Small intestine (tissue), 7 donors: ENCODE results near the gene TTC23L. TPM values are rescaled to one million over a fixed set of nuclear protein-coding genes. Genes with fewer than 3 reads are reported as not detected.
A peak's percentile ranks its signal among the peaks of the same experiment; 100 is the strongest.

ENCODE experiments used
- DNase-seq, 2 donors: peaks; one replicate each; pipeline versions ENCODE4 v3.0.0 to v3.0.0-alpha.2; 2013
- FAIRE-seq: peaks from 2 replicates; lab custom pipeline; 2012; peaks lifted over from hg19 to GRCh38; lab: Jason Lieb, UNC
- H3K27ac ChIP-seq, 3 donors: one replicate each; pipeline ENCODE4 v1.5.1; 2013; ENCODE audit warnings: low read length in 2 of 3, mild to moderate bottlenecking in 2 of 3, control low read depth in 1 of 3, inconsistent platforms in 1 of 3, low read depth in 1 of 3, moderate library complexity in 1 of 3
- H3K27me3 ChIP-seq, 3 donors: one replicate each; pipeline ENCODE4 v1.6.1; 2013; ENCODE audit warnings: low read length in 3 of 3, inconsistent platforms in 1 of 3; ENCODE audit not compliant: control insufficient read depth in 3 of 3, insufficient read depth in 3 of 3
- H3K36me3 ChIP-seq, 3 donors: one replicate each; pipeline ENCODE4 v1.6.1; 2013; ENCODE audit warnings: low read length in 3 of 3, inconsistent platforms in 1 of 3, low read depth in 1 of 3, mild to moderate bottlenecking in 1 of 3, moderate library complexity in 1 of 3; ENCODE audit not compliant: control insufficient read depth in 3 of 3, insufficient read depth in 2 of 3
- H3K4me1 ChIP-seq, 3 donors: one replicate each; pipeline ENCODE4 v1.6.1; 2013; ENCODE audit warnings: low read length in 2 of 3, inconsistent platforms in 1 of 3, low read depth in 1 of 3, mild to moderate bottlenecking in 1 of 3, moderate library complexity in 1 of 3; ENCODE audit not compliant: control insufficient read depth in 3 of 3, insufficient read depth in 2 of 3
- H3K4me3 ChIP-seq, 3 donors: one replicate each; pipeline ENCODE4 v1.5.1; 2013; ENCODE audit warnings: low read length in 3 of 3, control low read depth in 1 of 3, inconsistent platforms in 1 of 3, low read depth in 1 of 3, mild to moderate bottlenecking in 1 of 3, moderate library complexity in 1 of 3
- H3K9me3 ChIP-seq, 2 donors: one replicate each; pipeline ENCODE4 v1.6.1; 2013; ENCODE audit warnings: low read depth in 1 of 2, low read length in 1 of 2; ENCODE audit not compliant: control insufficient read depth in 2 of 2, insufficient read depth in 1 of 2
- WGBS, 3 donors: extraction: QIAGEN DNeasy Blood & Tissue Kit; methylation state at CpG; one replicate each; pipeline ENCODE4 v1.1.7; 2013; 5-methylcytosine and 5-hydroxymethylcytosine counted together
- polyA plus RNA-seq, 4 donors: library from polyadenylated mRNA; stranded (reverse) in 3 of 4; unstranded in 1 of 4; fragments of 200-250 nt in 3 of 4; fragments of 120-200 nt in 1 of 4; gene quantifications; one replicate each; pipeline versions ENCODE4 v1.2.1 to v1.2.3, GENCODE V29; 2013
- donor health status: healthy with polysubstance abuse.
- donor health status: control.
- donor health status: control.
- donor health status: Bipolar disorder and iron deficiency.
- donor health status: healthy.

TTC23L gene
- polyA plus RNA-seq, 4 donors: 0.27 to 0.87 TPM; not detected in 2

DNA sequence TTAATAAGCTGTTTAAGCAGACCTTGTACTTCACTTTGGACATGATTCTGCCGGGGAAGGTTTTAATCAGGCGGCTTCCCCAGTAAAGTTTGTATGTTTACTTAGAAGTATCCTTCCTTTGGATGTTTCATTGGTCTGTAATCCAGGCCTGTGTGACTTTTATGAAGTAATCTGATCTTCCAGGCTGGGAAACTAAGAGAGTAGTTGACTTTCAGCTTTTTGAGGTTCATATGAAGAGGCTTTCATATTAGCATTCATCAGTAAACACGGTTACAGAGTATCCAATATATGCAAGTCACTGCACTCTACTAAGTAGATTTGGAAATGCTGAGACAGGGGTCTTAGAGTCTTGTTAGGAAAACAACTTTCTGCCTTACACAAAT is 91.5 kb downstream of the TTC23L start:
- Histone ChIP-seq H3K27ac (peak overlapping the region; percentile 84 to 98 (median 88)), H3K36me3 (peaks cover 0 to 16% (median 0%) of the 10 kb centered on the region in 3 donors), H3K27me3 (no peaks in the 10 kb centered on the region), H3K4me3 (peak overlapping the region; percentile 72 to 90 (median 85)), H3K4me1 (peaks cover 2 to 8% (median 2%) of the 10 kb centered on the region in 3 donors), H3K9me3 (no peaks in the 10 kb centered on the region)
- WGBS, 3 donors: 1 to 2% (median 2%) methylated on average over 3 of the region's 3 CpGs
- DNase-seq (no peak), FAIRE-seq (no peak)

DNA sequence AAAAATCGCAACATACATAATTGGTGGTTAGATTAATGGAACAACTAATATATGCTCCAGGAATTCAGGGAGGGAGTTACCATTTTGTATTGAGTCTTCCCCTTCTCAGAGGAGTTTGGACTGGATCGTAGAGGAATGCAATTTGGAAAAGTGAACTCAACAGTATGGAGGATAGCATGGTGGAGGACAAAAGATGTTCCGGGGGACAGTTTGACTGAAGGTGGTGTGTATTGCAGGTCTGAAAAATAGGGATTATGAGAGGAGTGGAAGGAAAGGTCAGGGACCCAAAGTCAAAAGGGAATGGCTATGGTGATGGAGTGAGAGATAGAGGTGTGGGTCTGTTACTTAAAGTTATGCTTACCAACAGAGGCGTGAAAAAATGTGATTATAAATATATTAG is 91.9 kb downstream of the TTC23L start:
- Histone ChIP-seq H3K4me3 (peak overlapping the region in 2 of 3 donors; percentile 72 to 85), H3K4me1 (peaks cover 2 to 8% (median 2%) of the 10 kb centered on the region in 3 donors), H3K27ac (peak overlapping the region in 1 of 3 donors; percentile 84), H3K36me3 (peaks cover 0 to 15% (median 2%) of the 10 kb centered on the region in 3 donors), H3K9me3 (no peaks in the 10 kb centered on the region), H3K27me3 (no peaks in the 10 kb centered on the region)
- no peak for FAIRE-seq
- WGBS, 3 donors: 60 to 74% (median 60%) methylated on average over 4 of the region's 4 CpGs
- peak in 1 of 2 donors; percentile 10 for DNase-seq

DNA sequence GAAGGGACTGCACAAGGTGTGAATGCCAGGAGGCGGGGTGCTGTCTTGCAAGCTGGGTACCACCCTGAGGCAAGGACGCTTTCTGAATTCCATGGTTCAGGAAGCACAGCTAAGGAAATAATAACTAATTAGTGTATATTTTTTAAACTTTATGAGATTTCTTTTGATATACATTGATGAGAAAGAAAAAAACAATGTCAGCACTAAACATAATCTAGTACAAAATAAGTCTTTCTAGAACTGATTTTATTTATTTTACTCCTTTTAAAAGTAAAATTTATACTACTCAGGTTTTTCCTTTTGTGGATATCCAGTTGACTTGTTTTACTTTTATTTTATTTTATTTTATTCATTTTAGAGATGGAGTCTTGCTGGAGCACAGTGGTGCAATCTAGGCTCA is 94.0 kb downstream of the TTC23L start:
- DNase-seq: no peak
- H3K27ac ChIP-seq: no peak overlapping the region
- H3K4me1 ChIP-seq: peaks cover 2 to 8% (median 2%) of the 10 kb centered on the region in 3 donors
- no peak overlapping the region for H3K4me3 ChIP-seq
- H3K27me3 ChIP-seq: no peaks in the 10 kb centered on the region
- 93 to 94% (median 93%) methylated on average over 2 of the region's 2 CpGs for WGBS, 3 donors
- peaks cover 9 to 25% (median 9%) of the 10 kb centered on the region in 3 donors for H3K36me3 ChIP-seq
- no peak for FAIRE-seq
- no peaks in the 10 kb centered on the region for H3K9me3 ChIP-seq

DNA sequence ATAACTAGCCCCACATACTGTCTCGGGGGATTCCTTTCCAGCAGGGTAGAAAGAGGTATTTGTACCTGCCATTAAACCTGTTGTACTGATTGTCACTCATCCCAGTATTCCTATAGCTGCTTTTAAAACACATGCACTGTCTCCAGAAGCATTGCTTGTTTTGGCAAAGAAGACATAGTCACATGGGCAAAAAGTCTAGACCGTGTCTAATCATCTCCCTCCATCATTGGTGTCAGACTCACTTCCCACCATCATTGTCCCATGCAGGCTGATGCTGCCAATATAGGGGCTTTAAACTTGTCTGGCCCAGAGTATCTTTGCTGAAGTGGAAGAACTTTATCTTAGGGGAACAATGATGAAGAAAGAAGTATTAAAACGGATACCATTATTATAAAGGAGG is 103.0 kb downstream of the TTC23L start:
- no peak for FAIRE-seq
- Histone ChIP-seq H3K9me3 (no peaks in the 10 kb centered on the region), H3K27ac (no peak overlapping the region), H3K4me3 (no peak overlapping the region), H3K27me3 (no peaks in the 10 kb centered on the region), H3K36me3 (peaks cover 9 to 30% (median 17%) of the 10 kb centered on the region in 3 donors), H3K4me1 (no peaks in the 10 kb centered on the region)
- WGBS, 3 donors: 91 to 93% (median 92%) methylated on average over 3 of the region's 3 CpGs
- DNase-seq: no peak

DNA sequence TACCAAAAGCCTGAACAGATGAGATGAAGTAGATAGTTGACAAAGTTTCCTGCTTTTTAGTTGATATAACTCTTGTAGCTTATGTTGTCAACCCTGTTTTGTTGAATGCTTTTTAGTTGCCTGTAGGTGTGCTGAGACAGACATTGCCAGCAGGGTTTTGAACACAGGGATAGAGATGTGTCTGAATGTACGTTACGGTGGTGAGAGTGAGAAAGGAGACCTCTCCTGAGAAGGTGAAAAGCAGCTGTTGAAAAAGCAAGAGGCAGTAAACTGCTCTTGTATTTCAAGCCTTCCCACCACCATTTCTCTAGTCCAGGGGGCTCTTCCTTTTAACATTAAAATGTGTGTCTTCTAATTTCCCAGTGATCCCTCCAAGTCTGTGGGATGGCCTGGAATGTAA is 105.1 kb downstream of the TTC23L start:
- DNase-seq: no peak
- no peaks in the 10 kb centered on the region for H3K9me3 ChIP-seq
- peaks cover 4 to 19% (median 6%) of the 10 kb centered on the region in 3 donors for H3K36me3 ChIP-seq
- H3K4me3 ChIP-seq: no peak overlapping the region
- no peaks in the 10 kb centered on the region for H3K27me3 ChIP-seq
- WGBS, 3 donors: 94 to 96% (median 95%) methylated on average over 2 of the region's 2 CpGs
- FAIRE-seq: no peak
- H3K4me1 ChIP-seq: no peaks in the 10 kb centered on the region
- H3K27ac ChIP-seq: no peak overlapping the region

DNA sequence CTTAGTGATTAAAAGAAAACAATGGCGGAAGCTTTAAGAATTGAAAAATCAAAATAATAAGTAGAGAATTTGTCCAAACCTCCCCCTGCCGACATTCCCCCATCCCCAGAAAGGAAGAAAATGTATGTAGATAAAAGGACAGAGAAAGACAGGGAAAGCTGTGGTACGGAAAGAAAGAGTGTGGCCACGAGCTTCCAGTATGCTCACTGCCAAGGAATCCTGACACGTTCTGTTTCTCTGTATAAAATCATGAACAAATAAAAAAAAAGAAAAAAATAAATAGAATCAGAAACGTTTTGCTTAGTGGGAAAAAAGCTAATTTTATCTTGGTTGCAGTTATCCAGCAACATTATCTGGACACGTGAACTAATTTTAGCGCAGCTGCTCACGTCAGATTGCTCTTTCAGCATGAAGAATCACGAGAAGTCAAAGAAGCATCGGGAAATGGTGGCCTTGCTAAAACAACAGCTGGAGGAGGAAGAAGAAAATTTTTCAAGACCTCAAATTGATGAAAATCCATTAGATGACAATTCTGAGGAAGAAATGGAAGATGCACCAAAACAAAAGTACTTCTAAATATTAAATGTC is 105.6 kb downstream of the TTC23L start:
- H3K36me3 ChIP-seq: peaks cover 4 to 19% (median 9%) of the 10 kb centered on the region in 3 donors

More for the DNA sequence above, 105.6 kb downstream of the TTC23L start:
- WGBS, 3 donors: 91 to 92% (median 92%) methylated on average over 11 of the region's 11 CpGs
- FAIRE-seq (no peak), DNase-seq (no peak)
- Histone ChIP-seq H3K9me3 (no peaks in the 10 kb centered on the region), H3K4me3 (no peak overlapping the region), H3K27ac (no peak overlapping the region), H3K4me1 (no peaks in the 10 kb centered on the region), H3K27me3 (no peaks in the 10 kb centered on the region)

Other genes starting within 250 kb of the TTC23L start
- gene RAI14, start 182.8 kb upstream of the TTC23L start, polyA plus RNA-seq: 10 to 100 TPM in 1 of 4 donors, 1 to 10 TPM in 3; 4.2 to 16.8 (median 7.6) TPM
- 10 to 100 TPM in 3 of 4 donors, 1 to 10 TPM in 1; 9.6 to 23.6 (median 13.2) TPM for gene RAD1, start 76.3 kb downstream of the TTC23L start, polyA plus RNA-seq
- gene BRIX1, start 76.5 kb downstream of the TTC23L start, polyA plus RNA-seq: 10 to 100 TPM in 3 of 4 donors, 1 to 10 TPM in 1; 9.4 to 28.7 (median 18.1) TPM
- gene DNAJC21, start 90.4 kb downstream of the TTC23L start, polyA plus RNA-seq: 10 to 100 TPM; 25.5 to 45.3 (median 34.1) TPM
- gene AGXT2, start 208.8 kb downstream of the TTC23L start, polyA plus RNA-seq: 10 to 100 TPM in 1 of 4 donors, 1 to 10 TPM in 1, under 1 TPM in 2; 0.31 to 47.0 (median 0.96) TPM